ENCODE data around the gene LIM2. TPM values are rescaled to one million over a fixed set of nuclear protein-coding genes. Genes with fewer than 3 reads are reported as not detected.

The LIM2 gene, protein sequence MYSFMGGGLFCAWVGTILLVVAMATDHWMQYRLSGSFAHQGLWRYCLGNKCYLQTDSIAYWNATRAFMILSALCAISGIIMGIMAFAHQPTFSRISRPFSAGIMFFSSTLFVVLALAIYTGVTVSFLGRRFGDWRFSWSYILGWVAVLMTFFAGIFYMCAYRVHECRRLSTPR
- total RNA-seq = not detected in 2 replicates

DNA sequence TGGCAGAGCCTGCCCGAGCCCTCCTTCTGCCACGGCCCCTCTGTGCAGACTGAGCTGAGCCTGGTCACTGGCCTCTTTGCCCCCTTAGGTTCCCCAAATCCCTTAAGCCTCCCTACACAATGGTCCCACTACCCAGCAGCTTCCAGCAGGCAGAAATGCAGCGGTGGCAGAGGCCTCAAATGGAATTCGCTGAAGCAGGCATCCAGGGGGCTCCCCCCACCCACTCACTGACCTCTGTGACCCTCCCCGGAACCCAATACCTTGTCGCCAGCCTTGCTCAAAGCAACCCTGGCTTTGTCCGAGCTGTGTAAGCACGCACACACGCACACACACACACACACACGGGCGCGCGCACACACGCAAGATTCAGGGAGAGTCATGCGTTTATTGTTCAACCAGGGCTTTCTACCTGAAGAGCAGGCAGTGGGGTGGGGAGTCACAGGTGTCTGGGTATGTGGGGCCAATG is at the start of gene LIM2:
TSS of gene LIM2 (minus strand) at position 51 of the 466 bp plus-strand sequence. CDS start 531 bp downstream, outside the sequence.

GRCh38 chr19:51417107-51417809 is 29.5 kb upstream of the LIM2 start, which contains the start of gene SIGLEC10:
Gene SIGLEC10, minus strand, starts transcription at chr19:51417642. Its CDS starts 61 bp downstream, at chr19:51417581.

DNA sequence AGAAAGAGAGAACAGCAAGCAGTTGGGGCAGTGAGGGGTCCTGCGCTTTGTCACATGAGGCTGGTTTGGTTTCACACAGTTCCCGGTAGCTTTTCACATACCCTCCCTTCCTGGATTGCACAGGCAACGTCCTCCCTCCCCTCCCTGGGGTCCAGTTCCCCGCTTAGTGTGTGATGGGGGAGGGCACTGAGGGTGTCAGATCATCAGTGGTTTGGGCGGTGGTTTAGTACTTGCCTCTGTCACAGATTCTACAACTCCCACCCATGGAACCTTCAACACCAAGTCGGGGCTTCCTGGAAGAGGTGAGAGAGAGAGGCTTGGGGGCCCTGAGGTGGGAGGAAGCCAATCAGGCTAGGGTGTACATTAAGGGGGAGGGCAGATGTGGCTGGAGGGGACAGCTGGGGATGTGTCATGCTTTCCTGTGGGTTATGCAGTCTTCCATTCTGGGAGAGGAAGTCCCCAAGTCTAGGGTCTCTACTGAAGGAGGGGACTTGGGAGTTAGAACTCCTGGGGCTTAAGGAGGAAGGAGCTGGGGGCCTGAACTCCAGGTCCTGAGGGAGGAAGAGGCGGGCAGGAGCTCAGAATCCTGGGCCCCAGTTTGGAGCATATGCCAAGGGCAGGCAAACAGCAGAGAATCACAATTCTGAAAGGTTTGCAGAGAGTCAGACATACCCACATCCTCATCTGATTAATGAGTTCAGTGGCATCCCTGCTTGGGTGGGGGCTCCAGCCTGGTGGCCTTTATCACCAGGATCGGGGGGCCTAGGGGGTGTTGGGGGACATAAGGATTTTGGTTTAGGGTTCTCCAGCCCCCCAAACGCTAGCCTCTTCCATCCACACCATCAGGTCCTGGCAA is 14.9 kb downstream of the LIM2 start, which contains the start of gene NKG7:
TSS of gene NKG7 (minus strand) at position 6 of the 856 bp plus-strand sequence. CDS start 119 bp downstream, outside the sequence.

DNA sequence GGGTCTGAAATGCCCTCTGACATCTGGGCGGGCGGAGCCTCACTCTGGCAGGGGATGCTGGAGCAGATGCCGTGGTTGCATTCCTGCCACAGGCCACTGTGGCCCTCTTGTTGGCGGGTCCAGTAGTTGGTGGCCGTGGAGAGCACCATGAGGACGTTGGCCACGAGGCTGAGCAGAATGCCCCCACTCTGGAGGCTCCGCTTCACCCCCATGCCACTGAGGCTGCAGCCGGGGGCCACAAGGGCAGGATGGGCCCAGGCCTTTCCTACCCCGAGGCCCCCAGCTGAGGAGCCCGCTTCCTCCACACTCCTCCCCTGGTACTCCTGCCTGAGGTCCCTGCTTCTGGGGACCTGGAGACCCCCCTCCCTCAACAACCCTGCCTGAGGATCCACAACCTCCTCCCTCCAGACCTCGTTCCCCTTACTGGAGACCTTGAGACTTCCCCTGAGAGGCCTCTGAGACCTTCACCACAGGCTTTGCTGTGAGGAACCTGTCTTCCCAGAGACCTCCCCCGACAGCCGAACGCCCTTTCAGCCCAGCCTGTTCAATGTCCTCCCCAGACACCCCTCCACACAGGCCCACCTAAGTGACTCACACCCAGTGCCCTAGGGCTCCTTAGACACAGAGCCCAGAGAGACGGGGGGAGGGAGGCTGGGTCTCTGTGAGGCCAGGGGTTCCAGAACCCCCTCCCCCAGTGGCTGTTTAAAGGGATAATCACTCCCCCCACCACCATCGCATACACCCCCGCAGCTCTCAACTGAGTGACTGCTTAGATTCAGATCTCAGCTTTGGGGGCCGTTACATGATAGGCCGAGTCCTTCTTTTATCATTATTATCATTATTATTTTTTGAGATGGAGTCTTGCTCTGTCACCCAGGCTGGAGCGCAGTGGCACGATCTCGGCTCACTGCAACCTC is 19.1 kb downstream of the LIM2 start, which contains the start of gene CLDND2:
TSS of gene CLDND2 (minus strand) at position 638 of the 917 bp plus-strand sequence. CDS start at position 212, 426 bp downstream.

GRCh38 chr19:51365965-51366388 is 21.8 kb downstream of the LIM2 start, which contains the start of gene ETFB:
Gene ETFB, minus strand, starts transcription at chr19:51366388. Its CDS starts 62 bp downstream, at chr19:51366326.

DNA sequence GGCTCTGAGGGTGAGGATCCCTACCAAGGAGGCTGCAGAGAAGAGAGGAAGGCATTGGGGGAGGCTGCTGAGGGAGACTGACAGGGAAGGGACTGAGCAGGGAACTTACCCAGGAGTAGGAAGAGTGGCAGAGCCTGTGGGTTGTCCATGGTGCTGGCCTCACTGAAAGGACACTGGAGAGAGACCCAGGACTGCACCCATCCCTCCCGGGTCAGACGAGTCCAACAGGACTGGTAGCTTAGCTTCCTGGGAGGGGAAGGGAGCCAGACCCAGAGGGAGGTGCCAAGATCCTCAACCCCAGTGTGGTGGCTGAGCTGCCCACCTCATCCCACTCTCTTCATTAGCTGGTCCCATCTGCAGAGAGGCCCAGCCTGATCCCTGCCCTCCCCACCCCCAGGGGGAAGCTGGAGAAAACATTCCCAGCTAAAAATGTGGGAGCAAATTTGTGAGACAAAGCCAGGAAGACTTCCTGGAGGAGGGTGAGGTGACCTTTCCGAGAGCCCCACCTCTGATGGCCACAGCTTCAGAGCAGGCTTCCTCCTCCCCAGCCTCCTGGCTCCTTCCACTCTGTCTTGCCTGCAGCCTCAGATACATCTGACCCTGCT is 45.7 kb downstream of the LIM2 start, which contains the start of gene VSIG10L:
TSS of gene VSIG10L (minus strand) at position 164 of the 605 bp plus-strand sequence. CDS start at position 149, 15 bp downstream.

Other genes with a start within 250 kb of the LIM2 start
- gene SIGLEC7, start 245.7 kb downstream of the LIM2 start, total RNA-seq = not detected in 2 replicates
- gene CD33, start 162.9 kb downstream of the LIM2 start, total RNA-seq = not detected in 2 replicates
- not detected in 2 replicates for gene SIGLECL1, start 136.9 kb downstream of the LIM2 start, total RNA-seq
- gene IGLON5, start 76.3 kb downstream of the LIM2 start, total RNA-seq = not detected in 2 replicates
- gene VSIG10L, start 45.8 kb downstream of the LIM2 start, total RNA-seq = 0.25 and 0.26 TPM in 2 replicates
- 121 and 171 TPM in 2 replicates for gene ETFB, start 21.6 kb downstream of the LIM2 start, total RNA-seq
- gene CLDND2, start 19.0 kb downstream of the LIM2 start, total RNA-seq = not detected in 2 replicates
- not detected in 2 replicates for gene NKG7, start 15.3 kb downstream of the LIM2 start, total RNA-seq
- not detected in 2 replicates for gene C19orf84, start 2.6 kb upstream of the LIM2 start, total RNA-seq
- not detected in 2 replicates for gene SIGLEC10, start 29.7 kb upstream of the LIM2 start, total RNA-seq
- gene SIGLEC8, start 70.5 kb upstream of the LIM2 start, total RNA-seq = not detected in 2 replicates
- gene CEACAM18, start 90.6 kb upstream of the LIM2 start, total RNA-seq = not detected in 2 replicates
- not detected in 2 replicates for gene SIGLEC12, start 113.8 kb upstream of the LIM2 start, total RNA-seq
- not detected in 2 replicates for gene SIGLEC6, start 143.7 kb upstream of the LIM2 start, total RNA-seq
- 3.4 and 4.5 TPM in 2 replicates for gene ZNF175, start 183.3 kb upstream of the LIM2 start, total RNA-seq
- not detected in 2 replicates for gene SIGLEC5, start 242.4 kb upstream of the LIM2 start, total RNA-seq

All from aortic smooth muscle cell (primary cell).